HepG2 (cell line): ENCODE measurements around the gene VENTX. TPM values are rescaled to one million over a fixed set of nuclear protein-coding genes. Genes with fewer than 3 reads are reported as not detected.

ENCODE experiments used
- ATM ChIP-seq: fragments of 450-650 bp; IDR thresholded peaks from 2 replicates; pipeline ENCODE4 v1.7.1; 2017; ENCODE audit warnings: mild to moderate bottlenecking, borderline replicate concordance
- EED ChIP-seq: sonication (generic); formaldehyde crosslinking; IDR thresholded peaks from 2 replicates; pipeline ENCODE4 v1.5.0; 2020; ENCODE audit warnings: mild to moderate bottlenecking, missing genetic modification reagents
- FOXA1 ChIP-seq, 2 experiments: fragments of 450-650 bp in 1 of 2; sonication (generic) in 1 of 2; formaldehyde crosslinking in 1 of 2; IDR thresholded peaks; 2 replicates each; pipeline versions ENCODE4 v1.4.0 to v1.6.1; 2016 to 2020; ENCODE audit warnings: missing genetic modification reagents in 1 of 2
- FUBP1 ChIP-seq: sonication (generic); formaldehyde crosslinking; IDR thresholded peaks from 2 replicates; pipeline ENCODE4 v1.5.1; 2020; ENCODE audit warnings: missing genetic modification reagents, mild to moderate bottlenecking, borderline replicate concordance
- HNRNPH1 ChIP-seq: fragments of 200-400 bp; formaldehyde crosslinking; optimal IDR thresholded peaks from 2 replicates; pipeline ENCODE3; 2017; ENCODE audit warnings: mild to moderate bottlenecking, low read depth, low read length
- HOXA7 ChIP-seq: sonication (generic); formaldehyde crosslinking; IDR thresholded peaks from 2 replicates; pipeline ENCODE4 v1.8.1; 2022; ENCODE audit warnings: mild to moderate bottlenecking, missing genetic modification reagents, moderate library complexity
- KLF6 ChIP-seq: IDR thresholded peaks from 2 replicates; pipeline ENCODE4 v1.8.0; 2016; ENCODE audit warnings: missing biosample characterization, missing genetic modification reagents
- NFKBIZ ChIP-seq: IDR thresholded peaks from 2 replicates; pipeline ENCODE4 v1.6.1; 2018; ENCODE audit warnings: missing genetic modification reagents, missing compliant biosample characterization
- NONO ChIP-seq, 2 experiments: fragments of 450-650 bp in 1 of 2; sonication (generic) in 1 of 2; formaldehyde crosslinking in 1 of 2; IDR thresholded peaks in 1 of 2; conservative IDR thresholded peaks in 1 of 2; 2 replicates each; pipeline versions ENCODE4 v1.6.1 to v1.8.0; 2017 to 2022; ENCODE audit warnings: mild to moderate bottlenecking in 1 of 2, missing genetic modification reagents in 1 of 2, moderate library complexity in 1 of 2
- SOX6 ChIP-seq, 2 experiments: fragments of 450-650 bp in 1 of 2; sonication (generic) in 1 of 2; formaldehyde crosslinking in 1 of 2; IDR thresholded peaks; 2 replicates each; pipeline versions ENCODE4 v1.4.0 to v1.6.1; 2017 to 2020; ENCODE audit warnings: antibody characterized with exemption in 1 of 2, mild to moderate bottlenecking in 1 of 2, missing genetic modification reagents in 1 of 2
- ZNF136 ChIP-seq: sonication (generic); formaldehyde crosslinking; IDR thresholded peaks from 2 replicates; pipeline ENCODE4 v1.8.1; 2022; ENCODE audit warnings: low read depth, mild to moderate bottlenecking, moderate library complexity, missing genetic modification reagents
- ZNF335 ChIP-seq: sonication (generic); formaldehyde crosslinking; IDR thresholded peaks from 2 replicates; pipeline ENCODE4 v1.4.0; 2020; ENCODE audit warnings: missing genetic modification reagents
- ZNF768 ChIP-seq: sonication (generic); formaldehyde crosslinking; IDR thresholded peaks from 2 replicates; pipeline ENCODE4 v1.4.0; 2020; ENCODE audit warnings: missing genetic modification reagents
- polyA plus RNA-seq, 8 experiments: library from polyadenylated mRNA; depleted of rRNA in 3 of 8; stranded (reverse) in 7 of 8; unstranded in 1 of 8; fragments of >200 nt; fragmentation: Illumina TruSeq in 4 of 8; extraction: Trizol in 4 of 8; gene quantifications; 2 replicates each; pipeline versions ENCODE4 v1.2.1 to v1.2.3, GENCODE V29; 2011 to 2016; ENCODE audit warnings: low read depth in 4 of 8, missing spikeins in 1 of 8, mixed read lengths in 1 of 8; ENCODE audit not compliant: insufficient read depth in 1 of 8
- total RNA-seq, 5 experiments: library from RNA; depleted of rRNA; stranded (reverse); fragments of >200 nt; fragmentation: Illumina TruSeq; extraction: Trizol; gene quantifications; 2 replicates each; pipeline ENCODE4 v1.2.3, GENCODE V29; 2016; ENCODE audit warnings: low read depth in 1 of 5
- TF ChIP-seq, protein P1 (sequence below): sonication (generic); formaldehyde crosslinking; IDR thresholded peaks from 2 replicates; pipeline ENCODE4 v1.4.0; 2020; ENCODE audit warnings: missing genetic modification reagents

The VENTX gene
- total and polyA plus RNA-seq, 2 of the 13 experiments (the other 11 are each of a cell fraction or from before 2014, with no cell fraction given) = not detected

GRCh38 chr10:133268532-133268931 is 30.9 kb downstream of the VENTX start (continued):
- TF ChIP-seq, protein P1, sequence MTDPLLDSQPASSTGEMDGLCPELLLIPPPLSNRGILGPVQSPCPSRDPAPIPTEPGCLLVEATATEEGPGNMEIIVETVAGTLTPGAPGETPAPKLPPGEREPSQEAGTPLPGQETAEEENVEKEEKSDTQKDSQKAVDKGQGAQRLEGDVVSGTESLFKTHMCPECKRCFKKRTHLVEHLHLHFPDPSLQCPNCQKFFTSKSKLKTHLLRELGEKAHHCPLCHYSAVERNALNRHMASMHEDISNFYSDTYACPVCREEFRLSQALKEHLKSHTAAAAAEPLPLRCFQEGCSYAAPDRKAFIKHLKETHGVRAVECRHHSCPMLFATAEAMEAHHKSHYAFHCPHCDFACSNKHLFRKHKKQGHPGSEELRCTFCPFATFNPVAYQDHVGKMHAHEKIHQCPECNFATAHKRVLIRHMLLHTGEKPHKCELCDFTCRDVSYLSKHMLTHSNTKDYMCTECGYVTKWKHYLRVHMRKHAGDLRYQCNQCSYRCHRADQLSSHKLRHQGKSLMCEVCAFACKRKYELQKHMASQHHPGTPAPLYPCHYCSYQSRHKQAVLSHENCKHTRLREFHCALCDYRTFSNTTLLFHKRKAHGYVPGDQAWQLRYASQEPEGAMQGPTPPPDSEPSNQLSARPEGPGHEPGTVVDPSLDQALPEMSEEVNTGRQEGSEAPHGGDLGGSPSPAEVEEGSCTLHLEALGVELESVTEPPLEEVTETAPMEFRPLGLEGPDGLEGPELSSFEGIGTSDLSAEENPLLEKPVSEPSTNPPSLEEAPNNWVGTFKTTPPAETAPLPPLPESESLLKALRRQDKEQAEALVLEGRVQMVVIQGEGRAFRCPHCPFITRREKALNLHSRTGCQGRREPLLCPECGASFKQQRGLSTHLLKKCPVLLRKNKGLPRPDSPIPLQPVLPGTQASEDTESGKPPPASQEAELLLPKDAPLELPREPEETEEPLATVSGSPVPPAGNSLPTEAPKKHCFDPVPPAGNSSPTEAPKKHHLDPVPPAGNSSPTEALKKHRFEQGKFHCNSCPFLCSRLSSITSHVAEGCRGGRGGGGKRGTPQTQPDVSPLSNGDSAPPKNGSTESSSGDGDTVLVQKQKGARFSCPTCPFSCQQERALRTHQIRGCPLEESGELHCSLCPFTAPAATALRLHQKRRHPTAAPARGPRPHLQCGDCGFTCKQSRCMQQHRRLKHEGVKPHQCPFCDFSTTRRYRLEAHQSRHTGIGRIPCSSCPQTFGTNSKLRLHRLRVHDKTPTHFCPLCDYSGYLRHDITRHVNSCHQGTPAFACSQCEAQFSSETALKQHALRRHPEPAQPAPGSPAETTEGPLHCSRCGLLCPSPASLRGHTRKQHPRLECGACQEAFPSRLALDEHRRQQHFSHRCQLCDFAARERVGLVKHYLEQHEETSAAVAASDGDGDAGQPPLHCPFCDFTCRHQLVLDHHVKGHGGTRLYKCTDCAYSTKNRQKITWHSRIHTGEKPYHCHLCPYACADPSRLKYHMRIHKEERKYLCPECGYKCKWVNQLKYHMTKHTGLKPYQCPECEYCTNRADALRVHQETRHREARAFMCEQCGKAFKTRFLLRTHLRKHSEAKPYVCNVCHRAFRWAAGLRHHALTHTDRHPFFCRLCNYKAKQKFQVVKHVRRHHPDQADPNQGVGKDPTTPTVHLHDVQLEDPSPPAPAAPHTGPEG (CRISPR knock-in tag) = no peak
- no peak for TF ChIP-seq HOXA7 (CRISPR knock-in tag)
- no peak for TF ChIP-seq SOX6 (IDR thresholded peaks at IDR 0.05)
- TF ChIP-seq SOX6 (CRISPR knock-in tag; IDR thresholded peaks at IDR 0.05) = no peak
- no peak for TF ChIP-seq ATM
- TF ChIP-seq FUBP1 (CRISPR knock-in tag) = no peak
- no peak for TF ChIP-seq EED (CRISPR knock-in tag)
- TF ChIP-seq FOXA1 (IDR thresholded peaks at IDR 0.05) = no peak
- TF ChIP-seq FOXA1 (CRISPR knock-in tag; IDR thresholded peaks at IDR 0.05) = no peak
- TF ChIP-seq ZNF136 = no peak
- no peak for TF ChIP-seq HNRNPH1
- no peak for TF ChIP-seq NONO (IDR thresholded peaks at IDR 0.05)
- no peak for TF ChIP-seq NONO (CRISPR knock-in tag; conservative IDR thresholded peaks at IDR 0.05)
- TF ChIP-seq KLF6 (CRISPR knock-in tag) = no peak
- TF ChIP-seq ZNF768 = no peak
- TF ChIP-seq NFKBIZ (CRISPR knock-in tag) = no peak
- TF ChIP-seq ZNF335 (CRISPR knock-in tag) = no peak
